Keratinocyte (primary cell): ENCODE measurements around the gene RBMS3. TPM values are rescaled to one million over a fixed set of nuclear protein-coding genes. Genes with fewer than 3 reads are reported as not detected.

Experiments used
- DNase-seq: peaks from one replicate; pipeline ENCODE4 v3.0.0-alpha.2; 2011; ENCODE audit warnings: low read depth, missing footprints, low spot score
- FAIRE-seq: peaks from 2 replicates; lab custom pipeline; 2011; peaks lifted over from hg19 to GRCh38; lab: Jason Lieb, UNC
- H2AFZ ChIP-seq: 2 replicates; pipeline ENCODE4 v1.6.0; 2012; ENCODE audit warnings: low read length, control low read depth, inconsistent platforms; ENCODE audit not compliant: control insufficient read depth
- H3K27ac ChIP-seq: 2 replicates; pipeline ENCODE4 v1.5.1; 2011; ENCODE audit warnings: low read length; ENCODE audit not compliant: control insufficient read depth, insufficient read depth
- H3K27me3 ChIP-seq: 3 replicates; pipeline ENCODE4 v1.6.0; 2011; ENCODE audit warnings: low read length; ENCODE audit not compliant: control insufficient read depth, insufficient read depth; ENCODE audit errors: extremely low read depth
- H3K36me3 ChIP-seq, 2 experiments: 2 replicates in 1 of 2; 3 replicates in 1 of 2; pipeline ENCODE4 v1.5.1; 2011; ENCODE audit warnings: low read length in 2 of 2, mild to moderate bottlenecking in 1 of 2; ENCODE audit not compliant: control insufficient read depth in 2 of 2, insufficient read depth in 2 of 2; ENCODE audit errors: extremely low read depth in 1 of 2
- H3K4me1 ChIP-seq: 3 replicates; pipeline ENCODE4 v1.5.1; 2011; ENCODE audit warnings: low read length; ENCODE audit not compliant: control insufficient read depth, insufficient read depth; ENCODE audit errors: extremely low read depth
- H3K4me2 ChIP-seq: 3 replicates; pipeline ENCODE4 v1.6.0; 2011; ENCODE audit warnings: low read depth, low read length; ENCODE audit not compliant: control insufficient read depth, insufficient read depth; ENCODE audit errors: extremely low read depth
- H3K4me3 ChIP-seq, 3 experiments: fragments of 200-600 bp in 1 of 3; sonication (generic) in 1 of 3; 2 replicates in 2 of 3; 3 replicates in 1 of 3; pipeline ENCODE4 v1.5.1; 2011 to 2016; ENCODE audit warnings: low read length in 3 of 3, mild to moderate bottlenecking in 3 of 3, control low read depth in 2 of 3, inconsistent platforms in 1 of 3, low read depth in 1 of 3, mixed read lengths in 1 of 3, mixed run types in 1 of 3, moderate library complexity in 1 of 3; ENCODE audit not compliant: control insufficient read depth in 2 of 3, insufficient read depth in 2 of 3; ENCODE audit errors: extremely low read depth in 1 of 3
- H3K79me2 ChIP-seq: 2 replicates; pipeline ENCODE4 v1.6.0; 2012; ENCODE audit warnings: low read length; ENCODE audit not compliant: control insufficient read depth, insufficient read depth
- H3K9ac ChIP-seq: 3 replicates; pipeline ENCODE4 v1.6.0; 2011; ENCODE audit warnings: low read length; ENCODE audit not compliant: control insufficient read depth, insufficient read depth; ENCODE audit errors: extremely low read depth
- H3K9me1 ChIP-seq: 3 replicates; pipeline ENCODE4 v1.6.0; 2011; ENCODE audit warnings: low read length; ENCODE audit not compliant: control insufficient read depth, insufficient read depth; ENCODE audit errors: extremely low read depth
- H3K9me3 ChIP-seq: 2 replicates; pipeline ENCODE4 v1.5.1; 2012; ENCODE audit warnings: low read depth, low read length; ENCODE audit not compliant: control insufficient read depth
- H4K20me1 ChIP-seq: 3 replicates; pipeline ENCODE4 v1.6.0; 2011; ENCODE audit warnings: low read length; ENCODE audit not compliant: control insufficient read depth, insufficient read depth; ENCODE audit errors: extremely low read depth
- CTCF ChIP-seq, 3 experiments: IDR thresholded peaks in 1 of 3; conservative IDR thresholded peaks in 1 of 3; optimal IDR thresholded peaks in 1 of 3; 2 replicates in 2 of 3; 3 replicates in 1 of 3; pipeline versions ENCODE3 to v1.5.1; 2011; ENCODE audit warnings: low read length in 3 of 3, mild to moderate bottlenecking in 3 of 3, moderate library complexity in 2 of 3, control low read depth in 1 of 3, inconsistent platforms in 1 of 3; ENCODE audit not compliant: insufficient read depth in 2 of 3; ENCODE audit errors: extremely low read depth in 1 of 3
- EZH2 ChIP-seq: IDR thresholded peaks from one replicate; pipeline ENCODE4 v1.6.1; 2012; ENCODE audit warnings: inconsistent platforms, mild to moderate bottlenecking, low read length, moderate library complexity
- dilution Hi-C: fragments of 300-500 bp; cut with MboI; formaldehyde crosslinking; loops from one replicate; pipeline ENCODE4 v1.7.0; 2020; ENCODE audit warnings: low sequenced_read_pairs; ENCODE audit not compliant: extremely low pct_ligation_motif_present
- polyA plus RNA-seq, 5 experiments: library from polyadenylated mRNA; depleted of rRNA in 3 of 5; stranded (reverse) in 3 of 5; stranded (forward) in 1 of 5; unstranded in 1 of 5; fragments of >200 nt; gene quantifications; 1 replicate in 1 of 5; 2 replicates in 3 of 5; 3 replicates in 1 of 5; pipeline versions ENCODE4 v1.2.1 to v1.2.3, GENCODE V29; 2011 to 2012; ENCODE audit warnings: missing spikeins in 2 of 5, low read depth in 1 of 5, low replicate concordance in 1 of 5

RBMS3 gene
- polyA plus RNA-seq, 1 donor (not counting 4 experiments of a cell fraction or from before 2014, with no cell fraction given) = 2.3 TPM

GRCh38 chr3:29731050-29731449 is 450.2 kb downstream of the RBMS3 start:
- TF ChIP-seq EZH2 = no peak
- TF ChIP-seq CTCF (optimal IDR thresholded peaks at IDR 0.05 in 1 of 3, IDR thresholded peaks at IDR 0.05 in 1 of 3, conservative IDR thresholded peaks at IDR 0.05 in 1 of 3; ENCODE audit: extremely low read depth in 1 of 3, insufficient read depth in 2 of 3, low read length in 3 of 3) = no peak
- dilution Hi-C loops = no loop called here

GRCh38 chr3:29741231-29741630 is 460.4 kb downstream of the RBMS3 start:
- no peak overlapping the region for H3K4me3 ChIP-seq
- H3K9ac ChIP-seq = no peak overlapping the region
- H2AFZ ChIP-seq = no peak overlapping the region
- H3K4me2 ChIP-seq = no peak overlapping the region
- H3K36me3 ChIP-seq = peaks cover 0 to 2% of the 10 kb centered on the region in 2 experiments
- DNase-seq (no peak), FAIRE-seq (no peak)
- no peaks in the 10 kb centered on the region for H3K27me3 ChIP-seq
- no peak for TF ChIP-seq CTCF (optimal IDR thresholded peaks at IDR 0.05 in 1 of 3, IDR thresholded peaks at IDR 0.05 in 1 of 3, conservative IDR thresholded peaks at IDR 0.05 in 1 of 3; ENCODE audit: extremely low read depth in 1 of 3, insufficient read depth in 2 of 3, low read length in 3 of 3)
- TF ChIP-seq EZH2 = no peak
- H3K9me1 ChIP-seq = no peaks in the 10 kb centered on the region
- H4K20me1 ChIP-seq = no peaks in the 10 kb centered on the region
- dilution Hi-C loops = no loop called here
- no peaks in the 10 kb centered on the region for H3K79me2 ChIP-seq
- H3K4me1 ChIP-seq = peaks cover 4% of the 10 kb centered on the region
- no peaks in the 10 kb centered on the region for H3K9me3 ChIP-seq
- no peak overlapping the region for H3K27ac ChIP-seq

More at GRCh38 chr3:29731050-29731449, 450.2 kb downstream of the RBMS3 start:
- H3K9ac ChIP-seq = no peak overlapping the region
- no peaks in the 10 kb centered on the region for H3K9me3 ChIP-seq
- no peak overlapping the region for H3K27ac ChIP-seq
- H3K36me3 ChIP-seq = no peaks in the 10 kb centered on the region
- FAIRE-seq = no peak
- no peak overlapping the region for H3K4me3 ChIP-seq
- H2AFZ ChIP-seq = no peak overlapping the region
- H3K4me1 ChIP-seq = no peaks in the 10 kb centered on the region
- H4K20me1 ChIP-seq = no peaks in the 10 kb centered on the region
- no peak for DNase-seq
- no peaks in the 10 kb centered on the region for H3K27me3 ChIP-seq
- H3K79me2 ChIP-seq = no peaks in the 10 kb centered on the region
- no peaks in the 10 kb centered on the region for H3K9me1 ChIP-seq
- no peak overlapping the region for H3K4me2 ChIP-seq
